Gastroesophageal sphincter (tissue), 3 donors: ENCODE results near the gene LCP2.

Experiments
- POLR2A ChIP-seq, 2 donors: fragments of 450-650 bp; IDR thresholded peaks; one replicate each; pipeline ENCODE4 v1.6.1; 2017; ENCODE audit warnings: antibody characterized with exemption in 2 of 2, mild to moderate bottlenecking in 2 of 2, moderate library complexity in 1 of 2
- TF ChIP-seq, protein P1 (sequence below), 4 experiments: fragments of 200-600 bp in 2 of 4; fragments of 450-650 bp in 2 of 4; sonication (generic) in 1 of 4; IDR thresholded peaks; one replicate each; pipeline ENCODE4 v1.5.1; 2017 to 2019; ENCODE audit warnings: antibody characterized with exemption in 4 of 4, mild to moderate bottlenecking in 2 of 4, moderate library complexity in 2 of 4

DNA sequence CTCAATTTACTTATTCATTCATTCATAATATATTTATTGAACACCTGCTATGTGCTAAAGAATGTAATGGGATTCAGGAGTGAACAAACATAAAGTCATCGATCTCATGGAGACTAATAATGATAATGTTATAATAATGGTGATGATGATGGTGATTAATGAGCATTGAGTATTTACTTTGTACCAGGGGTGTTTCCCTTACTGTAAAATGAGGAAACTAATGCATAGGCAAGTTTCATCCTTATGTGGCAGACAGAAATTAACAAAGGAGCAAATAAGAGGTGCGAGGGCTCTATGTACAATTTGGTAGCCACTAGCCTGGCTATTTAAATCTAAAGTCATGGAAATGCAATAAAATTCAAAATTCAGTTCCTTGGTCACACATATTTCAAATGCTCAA, 11.1 kb upstream of the LCP2 start:
- TF ChIP-seq, protein P1, sequence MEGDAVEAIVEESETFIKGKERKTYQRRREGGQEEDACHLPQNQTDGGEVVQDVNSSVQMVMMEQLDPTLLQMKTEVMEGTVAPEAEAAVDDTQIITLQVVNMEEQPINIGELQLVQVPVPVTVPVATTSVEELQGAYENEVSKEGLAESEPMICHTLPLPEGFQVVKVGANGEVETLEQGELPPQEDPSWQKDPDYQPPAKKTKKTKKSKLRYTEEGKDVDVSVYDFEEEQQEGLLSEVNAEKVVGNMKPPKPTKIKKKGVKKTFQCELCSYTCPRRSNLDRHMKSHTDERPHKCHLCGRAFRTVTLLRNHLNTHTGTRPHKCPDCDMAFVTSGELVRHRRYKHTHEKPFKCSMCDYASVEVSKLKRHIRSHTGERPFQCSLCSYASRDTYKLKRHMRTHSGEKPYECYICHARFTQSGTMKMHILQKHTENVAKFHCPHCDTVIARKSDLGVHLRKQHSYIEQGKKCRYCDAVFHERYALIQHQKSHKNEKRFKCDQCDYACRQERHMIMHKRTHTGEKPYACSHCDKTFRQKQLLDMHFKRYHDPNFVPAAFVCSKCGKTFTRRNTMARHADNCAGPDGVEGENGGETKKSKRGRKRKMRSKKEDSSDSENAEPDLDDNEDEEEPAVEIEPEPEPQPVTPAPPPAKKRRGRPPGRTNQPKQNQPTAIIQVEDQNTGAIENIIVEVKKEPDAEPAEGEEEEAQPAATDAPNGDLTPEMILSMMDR (IDR thresholded peaks at IDR 0.05), result no peak
- no peak for TF ChIP-seq POLR2A (IDR thresholded peaks at IDR 0.05)
